ENCODE results near the gene CNNM3.
A peak's percentile ranks its signal among the peaks of the same experiment; 100 is the strongest.

The CNNM3 gene

GRCh38 chr2:96848264-96848663 is 32.2 kb downstream of the CNNM3 start:
- no peaks in the 10 kb centered on the region for H3K9me3 ChIP-seq (ENCODE audit: severe bottlenecking)
- no peaks in the 10 kb centered on the region for H3K4me1 ChIP-seq (ENCODE audit: insufficient read depth, poor library complexity, severe bottlenecking)
- TF ChIP-seq CTCF (IDR thresholded peaks at IDR 0.05; ENCODE audit: poor library complexity, severe bottlenecking) = no peak
- peaks cover 20% of the 10 kb centered on the region for H3K36me3 ChIP-seq (ENCODE audit: low read depth)
- no peak overlapping the region for H3K4me3 ChIP-seq (ENCODE audit: severe bottlenecking)
- no peak overlapping the region for H3K27ac ChIP-seq (ENCODE audit: poor library complexity, severe bottlenecking)
- DNase-seq (ENCODE audit: low spot score) = no peak
- no peaks in the 10 kb centered on the region for H3K27me3 ChIP-seq (ENCODE audit: insufficient read depth, poor library complexity, severe bottlenecking)
- no peak for ATAC-seq (ENCODE audit: low read depth)

GRCh38 chr2:96852667-96853066 is 36.6 kb downstream of the CNNM3 start:
- Histone ChIP-seq H3K4me1 (ENCODE audit: insufficient read depth, poor library complexity, severe bottlenecking) (no peaks in the 10 kb centered on the region), H3K27ac (ENCODE audit: poor library complexity, severe bottlenecking) (no peak overlapping the region), H3K36me3 (ENCODE audit: low read depth) (peaks cover 26% of the 10 kb centered on the region), H3K9me3 (ENCODE audit: severe bottlenecking) (no peaks in the 10 kb centered on the region), H3K27me3 (ENCODE audit: insufficient read depth, poor library complexity, severe bottlenecking) (no peaks in the 10 kb centered on the region), H3K4me3 (ENCODE audit: severe bottlenecking) (no peak overlapping the region)
- ATAC-seq (ENCODE audit: low read depth) (no peak), DNase-seq (ENCODE audit: low spot score) (no peak)
- TF ChIP-seq CTCF (IDR thresholded peaks at IDR 0.05; ENCODE audit: poor library complexity, severe bottlenecking) = no peak

GRCh38 chr2:96853321-96853720 is 37.3 kb downstream of the CNNM3 start:
- H3K4me3 ChIP-seq (ENCODE audit: severe bottlenecking) = no peak overlapping the region
- no peaks in the 10 kb centered on the region for H3K4me1 ChIP-seq (ENCODE audit: insufficient read depth, poor library complexity, severe bottlenecking)
- ATAC-seq (ENCODE audit: low read depth) = no peak
- no peaks in the 10 kb centered on the region for H3K27me3 ChIP-seq (ENCODE audit: insufficient read depth, poor library complexity, severe bottlenecking)
- H3K9me3 ChIP-seq (ENCODE audit: severe bottlenecking) = no peaks in the 10 kb centered on the region
- no peak overlapping the region for H3K27ac ChIP-seq (ENCODE audit: poor library complexity, severe bottlenecking)
- peaks cover 21% of the 10 kb centered on the region for H3K36me3 ChIP-seq (ENCODE audit: low read depth)
- no peak for DNase-seq (ENCODE audit: low spot score)
- no peak for TF ChIP-seq CTCF (IDR thresholded peaks at IDR 0.05; ENCODE audit: poor library complexity, severe bottlenecking)

- peaks cover 31% of the 10 kb centered on the region for H3K36me3 ChIP-seq (ENCODE audit: low read depth)
- H3K4me3 ChIP-seq (ENCODE audit: severe bottlenecking) = peak overlapping the region; percentile 51
- H3K4me1 ChIP-seq (ENCODE audit: insufficient read depth, poor library complexity, severe bottlenecking) = no peaks in the 10 kb centered on the region
- DNase-seq (ENCODE audit: low spot score) (no peak), ATAC-seq (ENCODE audit: low read depth) (peak; percentile 0; the same call in 1 of the 3 replicates)
- no peaks in the 10 kb centered on the region for H3K9me3 ChIP-seq (ENCODE audit: severe bottlenecking)
- peak overlapping the region; percentile 23 for H3K27ac ChIP-seq (ENCODE audit: poor library complexity, severe bottlenecking)
- H3K27me3 ChIP-seq (ENCODE audit: insufficient read depth, poor library complexity, severe bottlenecking) = no peaks in the 10 kb centered on the region
- TF ChIP-seq CTCF (IDR thresholded peaks at IDR 0.05; ENCODE audit: poor library complexity, severe bottlenecking) = no peak
These were observed 41.0 kb downstream of the CNNM3 start for GRCh38 chr2:96856776-96857666.
